GM23338 (cell line): Measurements from ENCODE around the gene SLC2A2. TPM values are rescaled to one million over a fixed set of nuclear protein-coding genes. Genes with fewer than 3 reads are reported as not detected.

Source experiments
- ATAC-seq: fragments of 200-7000 bp; cut with Tn5 transposase; 3 replicates; pipeline ENCODE4 v1.9.1; 2020
- DNase-seq: peaks from one replicate; pipeline ENCODE4 v3.0.0-alpha.2; 2015; ENCODE audit warnings: low spot score
- H2AFZ ChIP-seq: fragments of 200-600 bp; sonication (generic); 2 replicates; pipeline ENCODE4 v1.8.0; 2016; ENCODE audit warnings: antibody characterized with exemption, mild to moderate bottlenecking, moderate library complexity
- H3F3A ChIP-seq: fragments of 200-600 bp; sonication (generic); replicated peaks from 2 replicates; pipeline ENCODE4 v1.8.0; 2017; ENCODE audit warnings: antibody characterized with exemption, mixed run types, low read depth
- H3K27ac ChIP-seq: fragments of 200-600 bp; sonication (generic); 2 replicates; pipeline ENCODE4 v1.6.1; 2016; ENCODE audit warnings: low read depth
- H3K27me3 ChIP-seq: fragments of 200-600 bp; sonication (generic); 2 replicates; pipeline ENCODE4 v1.8.0; 2016; ENCODE audit warnings: mild to moderate bottlenecking, mixed run types, moderate library complexity; ENCODE audit not compliant: insufficient read depth
- H3K36me3 ChIP-seq: fragments of 200-600 bp; sonication (generic); 2 replicates; pipeline ENCODE4 v1.8.0; 2016; ENCODE audit warnings: mild to moderate bottlenecking; ENCODE audit not compliant: insufficient read depth
- H3K4me1 ChIP-seq: fragments of 200-600 bp; sonication (generic); 2 replicates; pipeline ENCODE4 v1.8.0; 2016; ENCODE audit warnings: mild to moderate bottlenecking, moderate library complexity; ENCODE audit not compliant: insufficient read depth
- H3K4me2 ChIP-seq: fragments of 200-600 bp; sonication (generic); 2 replicates; pipeline ENCODE4 v1.7.1; 2017; ENCODE audit warnings: mixed run types
- H3K4me3 ChIP-seq: fragments of 200-600 bp; sonication (generic); 2 replicates; pipeline ENCODE4 v1.6.1; 2016; ENCODE audit warnings: mixed run types
- H3K79me2 ChIP-seq: fragments of 200-600 bp; sonication (generic); replicated peaks from 2 replicates; pipeline ENCODE4 v1.8.0; 2017; ENCODE audit warnings: mild to moderate bottlenecking; ENCODE audit not compliant: insufficient read depth
- H3K9me2 ChIP-seq: fragments of 200-600 bp; sonication (generic); 2 replicates; pipeline ENCODE4 v1.8.0; 2017; ENCODE audit not compliant: insufficient read depth
- H4K20me1 ChIP-seq: fragments of 200-600 bp; sonication (generic); replicated peaks from 2 replicates; pipeline ENCODE4 v1.8.0; 2017; ENCODE audit warnings: mild to moderate bottlenecking; ENCODE audit not compliant: insufficient read depth
- H3K27ac Mint-ChIP-seq: 2 replicates; pipeline ENCODE4 v1.8.0; 2020; ENCODE audit warnings: inconsistent platforms, mild to moderate bottlenecking, moderate library complexity, mixed read lengths
- H3K27me3 Mint-ChIP-seq: 3 replicates; pipeline ENCODE4 v1.8.0; 2022; ENCODE audit warnings: low read depth, mild to moderate bottlenecking, moderate library complexity, mixed read lengths, inconsistent platforms; ENCODE audit not compliant: insufficient read depth, poor library complexity
- H3K36me3 Mint-ChIP-seq: 3 replicates; pipeline ENCODE4 v1.8.0; 2021; ENCODE audit warnings: low read depth, mild to moderate bottlenecking, inconsistent platforms, moderate library complexity, mixed read lengths
- H3K4me1 Mint-ChIP-seq: 3 replicates; pipeline ENCODE4 v1.8.0; 2020; ENCODE audit warnings: mild to moderate bottlenecking, inconsistent platforms, mixed read lengths
- H3K4me3 Mint-ChIP-seq: 3 replicates; pipeline ENCODE4 v1.8.0; 2021; ENCODE audit warnings: moderate library complexity, mild to moderate bottlenecking, inconsistent platforms, mixed read lengths
- H3K9me3 Mint-ChIP-seq: 3 replicates; pipeline ENCODE4 v1.8.0; 2020; ENCODE audit warnings: moderate library complexity, mild to moderate bottlenecking, inconsistent platforms, mixed read lengths
- CREB1 ChIP-seq: fragments of 250-450 bp; sonication (Bioruptor Pico); IDR thresholded peaks from 2 replicates; pipeline ENCODE4 v1.5.0; 2020; ENCODE audit warnings: low read depth, mild to moderate bottlenecking, moderate library complexity
- EZH2 ChIP-seq: fragments of 200-600 bp; sonication (generic); IDR thresholded peaks from one replicate; pipeline ENCODE4 v1.8.0; 2017; ENCODE audit warnings: antibody characterized with exemption, mild to moderate bottlenecking, low read depth; ENCODE audit not compliant: unreplicated experiment
- EZH2phosphoT487 ChIP-seq: fragments of 200-600 bp; sonication (generic); IDR thresholded peaks from one replicate; pipeline ENCODE4 v1.8.1; 2018; ENCODE audit warnings: antibody characterized with exemption; ENCODE audit not compliant: unreplicated experiment
- JUNB ChIP-seq: IDR thresholded peaks from one replicate; pipeline ENCODE4 v1.6.1; 2016; ENCODE audit warnings: antibody characterized with exemption; ENCODE audit not compliant: unreplicated experiment
- POLR2AphosphoS5 ChIP-seq: IDR thresholded peaks from 2 replicates; pipeline ENCODE4 v1.6.1; 2016; ENCODE audit warnings: antibody characterized with exemption, low read depth
- REST ChIP-seq: IDR thresholded peaks from one replicate; pipeline ENCODE4 v1.6.1; 2018; ENCODE audit warnings: antibody characterized with exemption; ENCODE audit not compliant: unreplicated experiment
- ZNF114 ChIP-seq: fragments of 250-450 bp; sonication (Bioruptor Pico); IDR thresholded peaks from 2 replicates; pipeline ENCODE4 v1.5.0; 2020; ENCODE audit warnings: mild to moderate bottlenecking, moderate library complexity
- ZNF462 ChIP-seq: fragments of 250-450 bp; sonication (Bioruptor Pico); IDR thresholded peaks from 2 replicates; pipeline ENCODE4 v1.5.0; 2020; ENCODE audit warnings: mild to moderate bottlenecking, moderate library complexity
- polyA plus RNA-seq: library from polyadenylated mRNA; unstranded; fragments of >200 nt; fragmentation: Nextera tagmentation; extraction: Ambion mirVana; gene quantifications from 2 replicates; pipeline ENCODE4 v1.2.1, GENCODE V29; 2016
- total RNA-seq: library from RNA; depleted of rRNA; stranded (reverse); fragments of >200 nt; shearing (Covaris generic); gene quantifications from 2 replicates; pipeline ENCODE4 v1.2.3, GENCODE V29; 2014

Gene SLC2A2
- total and polyA plus RNA-seq, 2 experiments from 2014 or later: not detected

DNA sequence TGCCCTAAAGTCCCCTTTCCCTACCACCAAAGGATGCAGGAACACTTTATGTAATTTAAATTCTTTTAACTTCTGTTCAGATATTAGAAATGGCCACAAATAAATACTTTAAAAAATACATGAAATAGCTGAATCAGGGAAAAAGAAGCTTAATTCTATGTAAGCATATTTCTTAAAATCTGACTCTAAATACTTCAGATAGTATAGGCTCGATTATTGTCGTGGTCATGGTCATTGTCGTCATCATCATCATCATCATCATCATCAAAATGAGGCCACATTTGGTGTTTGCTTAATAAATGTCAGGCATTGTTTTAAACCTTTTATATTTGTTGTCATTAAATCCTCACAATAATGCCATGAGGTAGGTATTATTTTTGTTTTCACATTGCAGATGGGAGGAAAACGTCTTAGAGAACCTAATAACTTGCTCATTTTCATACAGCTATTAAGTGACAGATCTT, 14.6 kb downstream of the SLC2A2 start (continued):
- no peak for TF ChIP-seq REST
- TF ChIP-seq ZNF114 (CRISPR knock-in tag): no peak
- TF ChIP-seq ZNF462 (CRISPR knock-in tag): no peak
- no peak for TF ChIP-seq CREB1 (CRISPR knock-in tag)

DNA sequence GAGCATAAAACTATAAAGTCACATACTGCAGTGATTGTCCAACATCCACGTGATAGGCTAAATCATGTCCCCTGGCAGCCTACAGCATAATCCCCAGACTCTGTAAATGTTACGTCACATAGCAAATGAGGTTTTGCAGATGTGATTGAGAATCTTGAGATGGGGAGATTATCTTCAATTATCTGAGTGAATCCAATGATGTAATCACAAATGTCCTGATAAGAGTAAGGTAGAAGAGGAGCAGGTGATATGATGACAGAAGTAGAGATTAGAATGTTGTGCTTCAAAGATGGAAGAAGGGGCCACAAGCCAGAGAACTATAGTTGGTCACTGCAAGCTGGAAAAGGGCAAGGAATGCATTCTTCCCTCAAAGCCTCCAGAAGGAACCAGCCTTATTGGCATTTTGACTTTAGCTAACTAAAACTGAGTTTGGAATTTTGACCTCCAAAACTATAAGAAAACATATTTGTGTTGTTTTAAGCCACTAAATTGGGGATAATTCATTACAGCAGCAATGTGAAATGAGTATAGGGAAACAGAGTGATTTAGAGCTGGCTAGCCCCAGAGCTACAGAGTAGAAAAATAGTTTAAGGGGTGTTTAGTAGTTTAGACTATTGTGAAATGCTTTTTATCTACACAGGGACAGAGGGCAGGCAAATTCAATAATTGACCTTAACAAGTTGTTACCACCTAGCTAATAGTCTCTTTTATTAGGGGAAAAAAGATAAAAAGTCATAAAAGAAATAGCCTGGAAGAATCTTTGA, 15.2 kb downstream of the SLC2A2 start:
- no peaks in the 10 kb centered on the region for H3K4me1 Mint-ChIP-seq
- ATAC-seq: no peak
- no peaks in the 10 kb centered on the region for H3K27me3 ChIP-seq
- no peaks in the 10 kb centered on the region for H3K9me2 ChIP-seq
- H4K20me1 ChIP-seq: no peaks in the 10 kb centered on the region
- H3K4me1 ChIP-seq: no peaks in the 10 kb centered on the region
- H3K9me3 Mint-ChIP-seq: no peaks in the 10 kb centered on the region
- no peak for DNase-seq
- H3K27ac Mint-ChIP-seq: no peak overlapping the region
- H3K79me2 ChIP-seq: no peaks in the 10 kb centered on the region
- no peak overlapping the region for H3K27ac ChIP-seq
- no peaks in the 10 kb centered on the region for H3K36me3 ChIP-seq
- H3K4me3 Mint-ChIP-seq: no peak overlapping the region
- no peak overlapping the region for H3K4me3 ChIP-seq
- no peaks in the 10 kb centered on the region for H3F3A ChIP-seq
- no peak overlapping the region for H2AFZ ChIP-seq
- peaks cover 3% of the 10 kb centered on the region for H3K27me3 Mint-ChIP-seq
- no peaks in the 10 kb centered on the region for H3K36me3 Mint-ChIP-seq
- H3K4me2 ChIP-seq: no peak overlapping the region
- no peak for TF ChIP-seq JUNB
- no peak for TF ChIP-seq POLR2AphosphoS5
- no peak for TF ChIP-seq EZH2
- no peak for TF ChIP-seq EZH2phosphoT487
